SK-N-MC (cell line): Measurements from ENCODE around the gene STPG1.

ENCODE experiments used
- DNase-seq: peaks from one replicate; pipeline ENCODE4 v3.0.0-alpha.2; 2011; ENCODE audit warnings: low read depth, low spot score
- H3K27ac ChIP-seq: fragments of 200-600 bp; sonication (generic); 2 replicates; pipeline ENCODE4 v1.5.1; 2016; ENCODE audit warnings: mixed run types
- H3K36me3 ChIP-seq: fragments of 200-600 bp; sonication (generic); 2 replicates; pipeline ENCODE4 v1.6.1; 2017; ENCODE audit warnings: antibody characterized with exemption, low read length, mixed read lengths; ENCODE audit not compliant: insufficient read depth
- H3K4me3 ChIP-seq: fragments of 200-600 bp; sonication (generic); 2 replicates; pipeline ENCODE4 v1.5.1; 2016
- H3K9ac ChIP-seq: fragments of 200-600 bp; sonication (generic); 2 replicates; pipeline ENCODE4 v1.8.0; 2017; ENCODE audit warnings: mixed run types, mixed read lengths; ENCODE audit not compliant: insufficient read length
- H3K9me3 ChIP-seq: fragments of 200-600 bp; sonication (generic); 2 replicates; pipeline ENCODE4 v1.6.1; 2017; ENCODE audit warnings: low read depth, mild to moderate bottlenecking, antibody characterized with exemption, low read length, moderate library complexity, mixed read lengths
- EZH2 ChIP-seq: fragments of 200-600 bp; sonication (generic); IDR thresholded peaks from one replicate; pipeline ENCODE4 v1.6.1; 2017; ENCODE audit warnings: antibody characterized with exemption
- FOXP2 ChIP-seq: optimal IDR thresholded peaks from 2 replicates; pipeline ENCODE3; 2011; ENCODE audit warnings: mild to moderate bottlenecking, moderate library complexity; ENCODE audit not compliant: insufficient read depth; ENCODE audit errors: extremely low read length, control extremely low read depth
- POLR2AphosphoS5 ChIP-seq: IDR thresholded peaks from 2 replicates; pipeline ENCODE4 v1.6.1; 2012; ENCODE audit warnings: mild to moderate bottlenecking, low read depth, low read length, borderline replicate concordance

STPG1 gene

DNA sequence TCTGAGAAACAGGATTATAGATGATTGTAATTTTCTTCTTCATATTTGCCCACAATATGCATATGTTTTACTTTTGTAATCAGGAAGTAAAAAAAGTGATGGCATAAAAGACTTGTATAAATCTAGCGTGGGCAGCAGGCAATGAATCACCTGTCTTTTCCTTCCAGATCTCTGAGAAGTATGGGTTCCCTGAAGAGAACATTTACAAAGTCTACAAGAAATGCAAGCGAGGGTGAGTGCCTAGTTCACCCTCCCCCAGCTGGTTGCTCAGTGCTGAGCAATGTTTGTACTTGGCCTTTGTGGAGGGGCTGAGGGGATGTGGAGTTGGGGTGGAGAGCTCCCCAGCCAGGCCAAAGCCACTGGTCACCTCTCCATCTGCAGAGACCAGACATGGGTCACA lies 63.7 kb downstream of the STPG1 start:
- DNase-seq = no peak
- Histone ChIP-seq H3K27ac (no peak overlapping the region), H3K36me3 (no peaks in the 10 kb centered on the region; the same call in 1 of the 2 replicates), H3K4me3 (no peak overlapping the region), H3K9me3 (no peaks in the 10 kb centered on the region), H3K9ac (no peak overlapping the region)
- TF ChIP-seq POLR2AphosphoS5 (no peak), FOXP2 (no peak)

DNA sequence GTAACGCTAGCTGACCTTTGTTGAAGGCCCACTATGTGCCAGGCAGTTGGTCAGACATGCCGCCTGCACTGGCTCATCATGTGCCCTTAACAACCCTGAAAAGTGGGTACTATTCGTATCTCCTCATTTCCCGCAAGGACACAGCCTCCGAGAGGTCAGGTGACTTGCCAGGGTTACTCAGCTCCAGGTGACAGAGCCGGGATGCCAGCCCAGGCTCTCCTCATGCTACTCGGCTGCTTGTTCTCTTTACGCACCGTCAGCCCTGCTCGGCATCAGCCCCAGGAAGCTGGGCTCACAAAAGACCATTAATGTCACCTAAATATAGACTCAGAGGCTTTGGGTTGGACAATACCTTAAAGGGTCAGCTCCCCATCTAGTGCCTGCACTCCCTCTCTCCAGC lies 65.4 kb downstream of the STPG1 start:
- Histone ChIP-seq H3K27ac (no peak overlapping the region), H3K4me3 (no peak overlapping the region), H3K9ac (no peak overlapping the region), H3K9me3 (no peaks in the 10 kb centered on the region), H3K36me3 (no peaks in the 10 kb centered on the region; the same call in 1 of the 2 replicates)
- no peak for TF ChIP-seq FOXP2
- no peak for TF ChIP-seq POLR2AphosphoS5
- no peak for TF ChIP-seq EZH2
- no peak for DNase-seq

DNA sequence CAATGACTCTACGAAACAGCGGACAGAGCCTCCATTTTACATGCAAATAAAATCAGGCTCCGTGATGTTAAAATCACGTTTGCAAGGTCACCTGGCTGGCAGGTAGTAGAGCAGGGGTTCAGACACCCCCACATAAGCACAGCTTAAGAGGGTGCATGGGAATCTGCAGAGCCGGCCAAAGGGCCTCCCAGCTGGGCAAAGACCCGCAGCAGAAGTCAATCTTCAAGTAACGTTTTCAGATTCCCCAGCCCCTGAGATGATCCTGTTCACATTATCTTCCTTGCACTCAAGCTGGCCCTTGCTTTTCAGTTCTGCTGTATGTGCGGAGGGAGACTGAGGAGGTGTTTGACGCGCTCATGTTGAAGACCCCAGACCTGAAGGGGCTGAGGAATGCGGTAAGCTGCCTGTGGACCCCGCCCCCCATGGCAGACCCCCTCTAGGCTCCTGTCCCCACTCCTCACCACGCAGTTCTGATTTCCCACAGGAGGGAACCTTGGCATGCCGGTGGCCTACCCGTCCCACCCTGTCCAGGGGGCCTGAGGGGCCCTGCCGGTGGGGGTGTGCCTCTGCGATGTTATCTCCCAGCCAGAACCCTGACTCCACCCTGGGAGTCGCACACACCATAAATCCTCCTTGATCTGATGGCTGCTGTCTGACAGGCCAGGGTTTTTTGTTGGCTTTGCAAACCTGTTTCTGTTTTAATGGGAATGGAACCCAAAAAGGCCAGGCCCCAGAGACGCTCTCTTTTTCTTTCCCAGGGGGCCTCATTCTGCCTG lies 66.2 kb downstream of the STPG1 start:
- Histone ChIP-seq H3K27ac (no peak overlapping the region), H3K9ac (no peak overlapping the region), H3K36me3 (no peaks in the 10 kb centered on the region; the same call in 1 of the 2 replicates), H3K9me3 (no peaks in the 10 kb centered on the region), H3K4me3 (no peak overlapping the region)
- no peak for DNase-seq
- TF ChIP-seq FOXP2 = no peak
- TF ChIP-seq POLR2AphosphoS5 = no peak
- TF ChIP-seq EZH2 = no peak

DNA sequence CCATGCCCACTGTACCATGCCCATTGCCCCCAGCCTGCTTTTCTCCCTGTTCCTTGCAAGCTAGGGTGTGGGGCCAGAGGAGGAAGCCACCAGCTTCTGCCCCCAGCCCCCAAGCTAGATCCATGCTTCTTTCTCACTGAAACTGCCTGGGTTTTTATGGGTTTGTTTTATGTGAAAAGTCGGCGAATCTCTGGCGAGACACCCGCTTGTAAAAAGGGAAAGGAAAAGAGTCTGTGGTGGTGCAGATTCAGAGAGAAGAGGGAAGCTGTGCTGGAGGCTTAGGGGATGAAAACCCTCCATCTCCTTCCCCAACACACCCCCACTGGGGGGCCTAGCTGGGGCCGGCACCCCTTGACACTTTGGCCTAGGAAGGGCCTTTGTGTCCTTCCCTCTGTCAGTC lies 68.2 kb downstream of the STPG1 start:
- TF ChIP-seq POLR2AphosphoS5 (no peak), FOXP2 (no peak), EZH2 (no peak)
- Histone ChIP-seq H3K4me3 (no peak overlapping the region), H3K36me3 (no peaks in the 10 kb centered on the region; the same call in 1 of the 2 replicates), H3K27ac (peak overlapping the region; percentile 50; the same call in 1 of the 2 replicates), H3K9me3 (no peaks in the 10 kb centered on the region), H3K9ac (no peak overlapping the region)
- DNase-seq = no peak

DNA sequence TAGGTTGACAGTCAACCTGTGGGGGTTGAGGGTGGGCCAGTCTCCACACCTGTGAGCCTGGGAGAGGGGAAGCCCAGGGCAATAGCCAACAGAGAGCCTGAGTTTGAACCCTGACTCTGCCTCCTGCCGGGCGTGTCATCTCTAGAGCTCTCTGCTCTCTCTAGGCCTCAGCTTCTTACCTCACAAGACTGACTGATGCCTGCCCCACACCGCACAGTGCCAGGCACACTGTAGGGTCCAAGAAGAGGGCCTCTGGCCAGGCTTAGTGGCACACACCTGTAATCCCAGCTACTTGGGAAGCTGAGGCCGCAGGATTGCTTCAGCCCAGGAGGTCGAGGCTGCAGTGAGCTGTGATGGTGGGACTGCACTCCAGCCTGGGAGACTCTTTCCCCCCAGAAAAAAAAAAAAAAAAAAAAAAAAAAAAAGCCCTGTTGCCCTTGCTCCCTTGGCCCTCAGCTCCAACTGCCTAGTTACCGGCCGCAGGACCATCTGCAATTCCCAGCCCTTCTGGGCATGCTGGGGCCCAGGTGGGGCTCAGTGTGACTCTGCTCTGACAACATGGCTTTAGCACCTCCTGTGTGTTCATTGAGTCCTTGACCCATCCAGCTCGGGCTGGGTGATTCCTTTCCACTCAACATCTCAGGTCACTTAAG lies 69.4 kb downstream of the STPG1 start:
- Histone ChIP-seq H3K36me3 (no peaks in the 10 kb centered on the region; the same call in 1 of the 2 replicates), H3K4me3 (no peak overlapping the region), H3K9me3 (no peaks in the 10 kb centered on the region), H3K9ac (no peak overlapping the region), H3K27ac (no peak overlapping the region)
- TF ChIP-seq FOXP2 (no peak), EZH2 (no peak), POLR2AphosphoS5 (no peak)
- no peak for DNase-seq

- no peaks in the 10 kb centered on the region; the same call in 1 of the 2 replicates for H3K36me3 ChIP-seq
- TF ChIP-seq FOXP2 = no peak
- TF ChIP-seq POLR2AphosphoS5 = no peak
- no peak for TF ChIP-seq EZH2
- H3K27ac ChIP-seq = no peak overlapping the region
- H3K4me3 ChIP-seq = no peak overlapping the region
- DNase-seq = no peak
- H3K9ac ChIP-seq = no peak overlapping the region
- H3K9me3 ChIP-seq = no peaks in the 10 kb centered on the region
Observed at GRCh38 chr1:24343412-24344089, 70.0 kb downstream of the STPG1 start.

DNA sequence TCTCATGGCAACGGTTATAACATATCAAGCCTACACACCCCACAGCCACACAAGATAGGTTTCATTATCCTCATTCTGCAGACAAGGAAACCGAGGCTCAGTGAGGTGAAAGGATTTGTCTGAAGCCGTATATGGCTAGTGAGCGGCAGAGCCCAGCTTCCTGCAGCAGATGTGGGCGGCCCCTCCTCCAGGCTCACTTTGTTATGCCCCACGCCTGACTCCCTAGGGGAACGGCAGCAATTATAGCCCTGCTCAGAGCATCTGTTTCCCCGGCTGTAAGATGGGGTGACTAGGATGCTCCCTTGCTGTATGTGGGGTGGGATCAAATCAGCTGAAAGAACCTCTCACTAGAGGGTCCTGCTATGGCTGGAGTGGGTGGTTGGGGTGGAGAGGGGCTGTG lies 72.3 kb downstream of the STPG1 start:
- no peak overlapping the region for H3K27ac ChIP-seq
- DNase-seq = no peak
- no peak overlapping the region for H3K9ac ChIP-seq
- no peak overlapping the region for H3K4me3 ChIP-seq
- H3K36me3 ChIP-seq = no peaks in the 10 kb centered on the region
- no peak for TF ChIP-seq FOXP2
- no peak for TF ChIP-seq EZH2
- TF ChIP-seq POLR2AphosphoS5 = no peak
- H3K9me3 ChIP-seq = no peaks in the 10 kb centered on the region

DNA sequence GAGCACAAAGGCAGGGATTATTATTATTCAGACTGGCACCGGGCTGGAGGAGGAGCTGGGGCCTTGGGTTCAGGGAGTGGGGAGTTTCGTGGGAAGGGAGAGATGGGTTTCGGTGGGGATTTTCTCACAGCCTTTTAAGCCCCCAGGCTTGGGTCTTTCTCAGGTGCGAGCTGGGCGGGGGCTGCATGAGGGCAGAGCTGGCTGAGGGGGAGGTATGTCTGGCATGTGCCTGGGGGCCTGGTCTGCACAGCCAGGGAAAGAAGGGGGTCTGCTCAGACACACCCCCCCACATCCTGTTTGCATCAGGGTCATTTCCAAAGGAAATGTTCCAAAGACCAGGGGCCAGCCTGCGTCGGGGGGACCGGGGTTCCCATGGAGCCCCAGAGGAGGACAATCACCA lies 72.8 kb downstream of the STPG1 start:
- no peak overlapping the region for H3K27ac ChIP-seq
- no peaks in the 10 kb centered on the region for H3K9me3 ChIP-seq
- H3K36me3 ChIP-seq = no peaks in the 10 kb centered on the region
- no peak overlapping the region for H3K9ac ChIP-seq
- no peak for DNase-seq
- TF ChIP-seq EZH2 (no peak), POLR2AphosphoS5 (no peak), FOXP2 (no peak)
- H3K4me3 ChIP-seq = no peak overlapping the region

DNA sequence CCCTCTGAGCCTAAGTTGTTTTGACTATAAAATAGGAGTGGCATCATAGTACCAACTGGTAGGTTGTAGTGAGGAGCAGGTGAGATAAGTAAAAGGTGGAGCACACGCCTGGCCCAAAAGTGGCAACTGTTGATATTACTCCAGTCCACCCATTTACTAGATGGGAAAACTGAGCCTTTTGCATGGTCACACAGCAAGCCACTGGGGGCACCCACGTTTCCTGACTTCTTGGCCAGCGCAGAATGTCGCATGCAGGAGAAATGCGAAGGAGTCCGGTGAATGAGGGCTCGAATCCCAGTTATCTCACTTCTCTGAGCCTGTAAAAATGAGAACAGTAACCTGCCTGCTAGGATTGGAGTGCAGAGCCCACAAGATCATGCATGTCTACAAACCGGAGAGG lies 73.6 kb downstream of the STPG1 start:
- DNase-seq = no peak
- Histone ChIP-seq H3K9ac (no peak overlapping the region), H3K27ac (no peak overlapping the region), H3K36me3 (no peaks in the 10 kb centered on the region), H3K9me3 (no peaks in the 10 kb centered on the region), H3K4me3 (no peak overlapping the region)
- no peak for TF ChIP-seq EZH2
- no peak for TF ChIP-seq POLR2AphosphoS5
- no peak for TF ChIP-seq FOXP2
